GM19240 (cell line): ENCODE measurements around the gene TRIM2.
"Not testable (repeated sequence)": the region's sequence is repeated elsewhere in the genome, so short reads cannot be mapped to it uniquely, and the experiment has no call there.

Experiments used
- DNase-seq: peaks from one replicate; pipeline ENCODE4 v3.0.0; 2011; ENCODE audit warnings: low spot score; ENCODE audit not compliant: insufficient read length

Gene TRIM2

GRCh38 chr4:153189016-153189801 lies 15.0 kb upstream of the TRIM2 start:
- no peak for DNase-seq

- no peak for DNase-seq
Measured at GRCh38 chr4:153191795-153192363, 12.4 kb upstream of the TRIM2 start.

DNA sequence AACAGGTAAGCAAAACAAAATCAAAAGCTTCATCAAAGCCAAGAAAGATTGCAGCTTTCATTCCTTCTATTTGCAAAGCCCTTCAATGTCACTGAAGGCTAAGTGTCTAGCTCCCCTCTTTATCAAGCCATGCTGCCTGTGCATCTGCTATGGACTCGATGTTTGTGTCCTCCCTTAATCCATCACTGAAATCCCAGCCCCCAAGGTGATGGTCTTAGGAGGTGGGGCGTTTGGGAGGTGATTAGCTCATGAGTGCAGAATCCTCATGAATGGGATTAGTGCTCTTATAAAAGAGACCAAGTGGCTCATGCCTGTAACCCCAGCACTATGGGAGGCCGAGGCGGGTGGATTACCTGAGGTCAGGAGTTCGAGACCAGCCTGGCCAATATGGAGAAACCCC lies 6.9 kb upstream of the TRIM2 start:
- no peak for DNase-seq

DNA sequence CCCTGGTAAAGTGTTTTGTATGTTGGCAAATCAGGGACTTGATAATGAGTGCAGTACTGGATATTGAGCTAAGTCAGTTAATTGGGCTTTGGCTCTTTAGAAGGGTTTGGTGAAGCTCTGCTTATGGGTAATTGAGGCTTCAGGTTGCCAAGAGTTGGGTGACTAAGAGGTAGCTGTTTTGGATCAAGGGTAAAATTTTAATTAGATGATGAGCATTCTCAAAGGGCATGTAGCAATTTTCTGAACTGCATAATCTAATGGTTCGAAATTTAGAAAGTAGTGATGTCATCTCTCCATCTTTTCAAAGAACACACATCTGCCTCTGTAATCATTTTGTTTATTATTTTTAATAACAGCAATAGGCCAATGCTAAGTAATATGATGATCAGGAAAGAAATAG lies 5.5 kb upstream of the TRIM2 start:
- DNase-seq: no peak

DNA sequence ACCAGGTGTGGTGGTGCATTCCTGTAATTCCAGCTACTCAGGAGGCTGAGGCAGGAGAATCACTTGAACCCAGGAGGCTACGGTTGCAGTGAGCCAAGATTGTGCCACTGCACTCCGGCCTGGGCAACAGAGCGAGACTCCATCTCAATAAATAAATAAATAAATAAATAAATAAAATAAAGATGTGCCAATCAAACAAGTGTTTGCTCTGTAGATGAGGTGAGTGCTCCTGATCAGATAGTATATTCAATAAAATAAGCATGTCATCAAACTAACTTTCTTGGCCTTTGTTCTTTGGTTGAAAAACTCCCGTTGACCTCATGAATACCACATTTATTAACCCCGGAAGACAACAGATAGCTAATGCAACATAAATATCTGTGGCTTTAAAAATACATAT lies 497 bp upstream of the TRIM2 start:
- not testable (repeated sequence) for DNase-seq

- no peak for DNase-seq
Measured at GRCh38 chr4:153204728-153205648, 745 bp downstream of the TRIM2 start.

GRCh38 chr4:153205757-153206156 lies 1.5 kb downstream of the TRIM2 start:
- DNase-seq: no peak

GRCh38 chr4:153206534-153206933 lies 2.3 kb downstream of the TRIM2 start:
- no peak for DNase-seq

GRCh38 chr4:153207027-153207426 lies 2.8 kb downstream of the TRIM2 start:
- DNase-seq: no peak

DNA sequence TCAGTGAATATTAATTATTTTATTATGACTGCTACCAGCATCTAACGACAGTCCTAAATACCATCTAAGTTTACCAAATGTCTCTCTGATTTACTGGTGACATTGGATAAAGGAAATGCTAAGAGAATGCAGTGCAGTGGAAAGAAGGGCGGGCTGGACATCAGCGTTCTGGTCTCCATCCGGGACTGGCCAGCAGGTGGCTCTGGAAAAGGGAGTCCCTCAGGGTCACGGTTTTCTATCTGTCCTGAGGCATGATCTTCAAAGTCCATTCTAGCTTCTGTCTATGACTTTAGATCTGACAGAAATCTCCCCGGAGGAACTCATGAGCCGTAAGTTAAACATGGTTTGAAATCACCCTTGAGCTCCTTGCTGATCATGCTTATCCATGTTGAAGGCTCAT lies 3.3 kb downstream of the TRIM2 start:
- DNase-seq: no peak

- no peak for DNase-seq
Measured at GRCh38 chr4:153209410-153209809, 5.2 kb downstream of the TRIM2 start.

GRCh38 chr4:153210727-153211126 lies 6.5 kb downstream of the TRIM2 start:
- DNase-seq: no peak

DNA sequence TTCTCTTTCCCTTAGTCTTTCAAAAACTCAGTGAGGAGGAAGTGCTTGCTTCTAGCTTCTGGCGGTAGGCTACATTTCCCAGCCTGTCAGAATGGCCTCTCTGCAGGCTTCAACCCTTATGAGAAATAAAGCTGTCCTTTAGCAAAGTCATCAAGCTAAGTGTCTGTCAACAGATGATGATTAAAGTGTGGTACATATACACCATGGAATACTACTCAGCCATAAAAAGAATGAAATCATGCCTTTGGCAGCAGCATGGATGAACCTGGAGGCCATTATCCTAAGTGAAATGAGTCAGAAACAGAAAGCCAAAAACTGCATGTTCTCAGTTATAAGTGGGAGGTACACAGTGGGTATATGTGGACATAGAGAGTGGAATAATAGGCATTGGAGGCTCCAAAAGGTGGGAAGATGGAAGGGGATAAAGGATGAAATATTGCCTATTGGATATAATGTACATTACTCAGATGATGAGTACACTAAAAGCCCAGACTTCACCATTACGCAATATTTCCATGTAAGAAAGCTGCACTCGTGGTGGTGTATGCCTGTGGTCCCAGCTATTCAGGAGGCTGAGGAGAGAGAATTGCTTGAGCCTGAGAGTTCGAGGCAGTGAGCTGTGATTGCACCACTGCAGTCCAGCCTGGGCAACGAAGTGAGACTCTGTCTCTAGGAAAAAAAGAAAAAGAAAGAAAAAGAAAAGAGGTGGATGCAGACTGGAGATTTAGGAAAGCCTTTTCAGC lies 7.9 kb downstream of the TRIM2 start:
- DNase-seq: no peak

GRCh38 chr4:153212736-153213135 lies 8.5 kb downstream of the TRIM2 start:
- DNase-seq: no peak

DNA sequence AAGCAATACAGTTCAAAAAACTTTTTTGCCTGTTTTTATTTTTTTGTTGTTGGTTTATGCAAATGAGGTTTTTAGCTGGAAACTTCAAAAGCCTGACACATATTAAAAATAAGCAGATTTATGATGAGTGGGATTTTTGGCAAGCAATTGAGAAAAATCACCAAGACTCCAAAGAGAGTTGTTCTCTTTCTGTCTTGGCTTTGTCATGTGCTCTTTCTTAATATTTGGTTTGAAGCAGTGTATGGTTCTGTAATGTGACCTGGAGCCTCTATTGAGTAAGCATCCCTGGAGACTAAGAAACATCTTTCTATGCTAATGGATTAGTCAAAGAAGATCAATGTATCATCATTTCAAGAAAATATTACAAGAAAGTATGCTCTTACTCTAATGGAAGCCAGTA lies 11.7 kb downstream of the TRIM2 start:
- no peak for DNase-seq

GRCh38 chr4:153216546-153216945 lies 12.3 kb downstream of the TRIM2 start:
- DNase-seq: no peak

GRCh38 chr4:153217440-153217839 lies 13.2 kb downstream of the TRIM2 start:
- DNase-seq: no peak

DNA sequence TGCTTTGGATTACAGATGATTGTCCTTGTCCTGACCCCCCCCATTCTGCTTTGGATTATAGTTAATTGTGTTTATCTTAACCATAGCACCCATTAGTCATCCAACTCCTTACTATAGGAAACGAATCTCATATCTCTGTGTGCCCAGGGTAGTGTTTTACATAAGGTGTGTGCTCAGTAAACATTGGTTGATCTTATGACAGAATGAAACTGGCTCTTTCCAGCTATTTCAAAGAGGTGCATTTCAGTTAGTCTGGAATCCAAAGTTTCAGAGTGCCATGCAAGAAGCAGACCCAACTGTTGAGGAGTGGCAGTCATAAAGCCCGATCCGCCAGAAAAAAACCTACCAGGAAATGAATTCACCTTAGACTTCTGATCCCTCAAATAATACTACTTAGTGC lies 14.7 kb downstream of the TRIM2 start:
- no peak for DNase-seq

DNA sequence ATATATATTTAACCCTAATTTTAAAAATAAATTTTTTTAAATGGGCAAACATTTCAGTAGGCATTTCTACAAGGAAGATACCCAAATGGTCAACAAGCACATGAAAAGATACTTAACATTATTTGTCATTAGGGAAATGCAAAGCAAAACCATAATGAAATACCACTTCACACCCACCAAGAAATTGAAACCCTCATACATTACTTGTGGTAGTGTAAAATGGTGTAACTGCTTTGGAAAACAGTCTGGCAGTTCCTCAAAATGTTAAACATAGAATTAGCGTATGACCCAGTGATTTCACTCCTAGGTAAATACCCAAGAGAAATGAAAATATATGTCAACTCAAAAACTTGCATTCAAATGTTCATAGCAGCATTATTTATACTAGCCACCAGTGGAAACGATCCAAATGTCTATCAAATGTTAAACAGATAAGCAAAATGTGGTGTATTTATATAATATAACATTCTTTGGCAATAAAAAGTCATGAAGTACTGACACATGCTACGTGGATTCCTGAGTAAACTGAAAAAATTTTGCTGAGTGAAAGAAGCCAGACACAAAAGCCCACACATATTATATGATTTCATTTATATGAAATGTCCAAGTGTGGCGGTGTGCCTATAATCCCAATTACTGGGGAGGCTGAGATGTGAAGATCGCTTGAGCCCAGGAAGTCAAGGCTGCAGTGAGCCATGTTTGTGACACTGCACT lies 16.6 kb downstream of the TRIM2 start:
- no peak for DNase-seq

DNA sequence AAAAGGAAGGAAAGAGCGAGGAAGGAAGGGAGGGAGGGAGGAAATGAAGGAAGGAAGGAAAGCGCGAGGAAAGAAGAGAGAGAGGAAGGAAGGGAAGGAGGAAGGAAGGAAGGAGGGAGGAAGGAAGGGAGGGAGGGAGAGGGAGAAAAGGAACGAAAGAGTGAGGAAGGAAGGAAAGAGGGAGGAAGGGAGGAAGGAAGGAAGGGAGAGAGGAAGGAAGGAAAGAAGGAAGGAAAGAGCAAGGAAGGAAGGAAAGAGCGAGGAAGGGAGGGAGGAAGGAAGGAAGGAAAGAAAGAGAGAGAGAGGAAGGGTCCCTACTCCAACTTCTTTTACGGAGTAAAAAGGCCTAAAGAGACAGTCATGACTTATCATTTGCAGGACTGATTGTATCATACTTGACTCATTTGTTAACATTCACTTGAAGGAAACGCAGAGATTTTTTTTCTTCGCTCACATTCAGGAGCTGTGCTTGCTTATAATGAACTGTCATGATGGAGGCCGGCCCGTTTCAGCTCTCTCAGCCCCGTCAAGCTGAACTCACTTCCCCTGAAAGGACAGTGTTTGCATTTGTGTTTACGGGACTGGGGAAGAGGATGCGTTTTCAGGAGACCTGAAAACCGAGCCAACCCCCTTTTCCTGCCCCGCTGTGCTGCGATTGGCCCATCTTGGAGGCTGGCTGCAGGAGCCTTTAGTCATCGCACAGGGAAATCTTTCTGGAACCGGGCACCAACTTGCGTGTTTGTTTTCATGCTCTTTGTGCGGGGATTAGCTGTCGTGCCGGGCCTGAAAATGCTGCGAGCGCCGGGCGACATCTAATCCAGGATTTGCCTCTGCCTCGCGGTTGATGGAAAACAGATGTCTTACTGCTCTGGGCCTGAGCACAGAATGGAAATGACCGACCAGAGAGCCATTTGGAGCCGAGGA lies 17.8 kb downstream of the TRIM2 start:
- no peak for DNase-seq
